Prostate gland (tissue), 2 donors: ENCODE results near the gene EVC.

ENCODE experiments used
- POLR2A ChIP-seq: fragments of 450-650 bp; IDR thresholded peaks from one replicate; pipeline ENCODE4 v1.6.1; 2016; ENCODE audit warnings: antibody characterized with exemption, mild to moderate bottlenecking
- TF ChIP-seq, protein P1 (sequence below), 4 experiments: fragments of 200-600 bp in 2 of 4; fragments of 450-650 bp in 2 of 4; sonication (generic) in 2 of 4; IDR thresholded peaks; 1 replicate in 3 of 4; 2 replicates in 1 of 4; pipeline ENCODE4 v1.5.1; 2016 to 2019; ENCODE audit warnings: antibody characterized with exemption in 4 of 4, mild to moderate bottlenecking in 2 of 4, moderate library complexity in 2 of 4

DNA sequence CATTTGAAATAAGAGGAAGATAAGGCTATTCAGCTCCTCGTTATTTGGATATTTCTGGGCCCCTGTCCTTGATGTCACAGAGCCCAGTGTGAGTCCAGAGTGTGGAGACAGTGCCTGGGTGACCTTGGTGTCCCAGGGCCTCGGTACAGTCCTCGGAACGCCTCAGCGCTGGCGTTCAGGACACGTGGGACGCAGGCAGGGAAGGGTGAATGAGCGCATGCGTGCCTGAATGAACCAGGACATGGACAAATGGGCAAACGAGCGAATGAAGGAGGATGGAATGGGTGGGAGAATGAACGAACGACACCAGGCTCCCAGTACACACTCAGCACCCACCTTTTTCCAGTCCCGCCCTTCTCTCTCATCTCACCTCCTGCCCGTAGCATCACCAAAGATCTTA is 44.2 kb downstream of the EVC start:
- TF ChIP-seq, protein P1, sequence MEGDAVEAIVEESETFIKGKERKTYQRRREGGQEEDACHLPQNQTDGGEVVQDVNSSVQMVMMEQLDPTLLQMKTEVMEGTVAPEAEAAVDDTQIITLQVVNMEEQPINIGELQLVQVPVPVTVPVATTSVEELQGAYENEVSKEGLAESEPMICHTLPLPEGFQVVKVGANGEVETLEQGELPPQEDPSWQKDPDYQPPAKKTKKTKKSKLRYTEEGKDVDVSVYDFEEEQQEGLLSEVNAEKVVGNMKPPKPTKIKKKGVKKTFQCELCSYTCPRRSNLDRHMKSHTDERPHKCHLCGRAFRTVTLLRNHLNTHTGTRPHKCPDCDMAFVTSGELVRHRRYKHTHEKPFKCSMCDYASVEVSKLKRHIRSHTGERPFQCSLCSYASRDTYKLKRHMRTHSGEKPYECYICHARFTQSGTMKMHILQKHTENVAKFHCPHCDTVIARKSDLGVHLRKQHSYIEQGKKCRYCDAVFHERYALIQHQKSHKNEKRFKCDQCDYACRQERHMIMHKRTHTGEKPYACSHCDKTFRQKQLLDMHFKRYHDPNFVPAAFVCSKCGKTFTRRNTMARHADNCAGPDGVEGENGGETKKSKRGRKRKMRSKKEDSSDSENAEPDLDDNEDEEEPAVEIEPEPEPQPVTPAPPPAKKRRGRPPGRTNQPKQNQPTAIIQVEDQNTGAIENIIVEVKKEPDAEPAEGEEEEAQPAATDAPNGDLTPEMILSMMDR (IDR thresholded peaks at IDR 0.05), result no peak
- no peak for TF ChIP-seq POLR2A
